ENCODE measurements around the gene SLC12A3.

The SLC12A3 gene

GRCh38 chr16:56946767-56947603 lies 82.0 kb downstream of the SLC12A3 start:
- no peak for DNase-seq

- DNase-seq = no peak
These were observed 82.6 kb downstream of the SLC12A3 start for GRCh38 chr16:56947604-56947995.

GRCh38 chr16:56948234-56948633 lies 83.2 kb downstream of the SLC12A3 start:
- no peak for DNase-seq

- no peak for DNase-seq
These were observed 85.0 kb downstream of the SLC12A3 start for GRCh38 chr16:56950051-56950450.

GRCh38 chr16:56950455-56950854 lies 85.4 kb downstream of the SLC12A3 start:
- no peak for DNase-seq

- peak; percentile 71 for DNase-seq
These were observed 86.1 kb downstream of the SLC12A3 start for GRCh38 chr16:56950881-56951771.

GRCh38 chr16:56953006-56953405 lies 88.0 kb downstream of the SLC12A3 start:
- no peak for DNase-seq

- no peak for DNase-seq
These were observed 91.1 kb downstream of the SLC12A3 start for GRCh38 chr16:56956076-56956475.

GRCh38 chr16:56956756-56957155 lies 91.7 kb downstream of the SLC12A3 start:
- no peak for DNase-seq

- no peak for DNase-seq
These were observed 95.8 kb downstream of the SLC12A3 start for GRCh38 chr16:56960681-56961281.

GRCh38 chr16:56961386-56961785 lies 96.4 kb downstream of the SLC12A3 start:
- DNase-seq = no peak

GRCh38 chr16:56961851-56962281 lies 96.9 kb downstream of the SLC12A3 start, which contains the start of gene CETP:
CETP (plus strand) TSS chr16:56961950; CDS start chr16:56961980, 30 bp downstream.
- DNase-seq = no peak

GRCh38 chr16:56964243-56965148 lies 99.5 kb downstream of the SLC12A3 start:
- peak; percentile 96 for DNase-seq

All from hematopoietic multipotent progenitor cell treated with erythropoietin and hydrocortisone succinate and interleukin-3 and kit ligand, for 6 days (in vitro differentiated cells).